CD14-positive monocyte (primary cell): Measurements from ENCODE around the gene EVX2. TPM values are rescaled to one million over a fixed set of nuclear protein-coding genes. Genes with fewer than 3 reads are reported as not detected.

ENCODE experiments used
- DNase-seq, 3 donors: peaks; one replicate each; pipeline ENCODE4 v3.0.0-alpha.2; 2011 to 2022
- H2AFZ ChIP-seq: 2 replicates; pipeline ENCODE4 v1.6.0; 2012; ENCODE audit warnings: mild to moderate bottlenecking, low read depth, low read length, inconsistent platforms; ENCODE audit not compliant: insufficient read depth, poor library complexity, severe bottlenecking
- H3K27ac ChIP-seq, 2 donors: 1 replicate in 1 of 2; 2 replicates in 1 of 2; pipeline ENCODE4 v1.5.1; 2012 to 2013; ENCODE audit warnings: low read length in 2 of 2, control low read depth in 1 of 2, inconsistent platforms in 1 of 2, low read depth in 1 of 2, mild to moderate bottlenecking in 1 of 2
- H3K27me3 ChIP-seq, 2 donors: one replicate each; pipeline versions ENCODE4 v1.6.0 to v1.6.1; 2011 to 2013; ENCODE audit warnings: low read length in 2 of 2; ENCODE audit not compliant: control insufficient read depth in 2 of 2, insufficient read depth in 2 of 2
- H3K36me3 ChIP-seq, 2 donors: replicated peaks in 1 of 2; 1 replicate in 1 of 2; 2 replicates in 1 of 2; pipeline versions ENCODE4 v1.5.1 to v1.6.1; 2012 to 2013; ENCODE audit warnings: low read length in 2 of 2, control low read depth in 1 of 2, inconsistent platforms in 1 of 2, mild to moderate bottlenecking in 1 of 2; ENCODE audit not compliant: insufficient read depth in 2 of 2, control insufficient read depth in 1 of 2
- H3K4me1 ChIP-seq, 2 donors: 1 replicate in 1 of 2; 2 replicates in 1 of 2; pipeline versions ENCODE4 v1.5.1 to v1.6.1; 2012 to 2013; ENCODE audit warnings: low read length in 2 of 2, control low read depth in 1 of 2, inconsistent platforms in 1 of 2, mild to moderate bottlenecking in 1 of 2, moderate library complexity in 1 of 2; ENCODE audit not compliant: insufficient read depth in 2 of 2, control insufficient read depth in 1 of 2
- H3K4me2 ChIP-seq: replicated peaks from 2 replicates; pipeline ENCODE3; 2012; ENCODE audit warnings: low read length, moderate library complexity, mild to moderate bottlenecking; ENCODE audit not compliant: poor library complexity, severe bottlenecking; ENCODE audit errors: extremely low read depth
- H3K4me3 ChIP-seq, 3 experiments: fragments of 200-600 bp in 1 of 3; sonication (generic) in 1 of 3; replicated peaks in 1 of 3; 1 replicate in 2 of 3; 2 replicates in 1 of 3; pipeline ENCODE4 v1.5.1; 2011 to 2013; ENCODE audit warnings: low read length in 3 of 3, mild to moderate bottlenecking in 3 of 3, control low read depth in 2 of 3, low read depth in 2 of 3, inconsistent platforms in 1 of 3, moderate library complexity in 1 of 3
- H3K79me2 ChIP-seq: 2 replicates; pipeline ENCODE4 v1.6.0; 2012; ENCODE audit warnings: mild to moderate bottlenecking, control low read depth, inconsistent platforms, low read length, moderate library complexity; ENCODE audit not compliant: insufficient read depth
- H3K9ac ChIP-seq: 2 replicates; pipeline ENCODE4 v1.6.0; 2017; ENCODE audit warnings: low read length, mild to moderate bottlenecking; ENCODE audit not compliant: insufficient read depth, poor library complexity, severe bottlenecking
- H3K9me3 ChIP-seq, 2 donors: replicated peaks in 1 of 2; 1 replicate in 1 of 2; 2 replicates in 1 of 2; pipeline versions ENCODE4 v1.5.1 to v1.6.1; 2012 to 2013; ENCODE audit warnings: low read length in 2 of 2, control low read depth in 1 of 2; ENCODE audit not compliant: control insufficient read depth in 1 of 2, insufficient read depth in 1 of 2
- H4K20me1 ChIP-seq: 2 replicates; pipeline ENCODE4 v1.6.0; 2012; ENCODE audit warnings: mild to moderate bottlenecking, low read length, control low read depth, moderate library complexity; ENCODE audit not compliant: insufficient read depth
- H3K27ac Mint-ChIP-seq, 7 donors: one replicate each; pipeline ENCODE4 v1.8.0; 2020; ENCODE audit warnings: mild to moderate bottlenecking in 7 of 7, mixed read lengths in 7 of 7, moderate library complexity in 6 of 7, inconsistent platforms in 2 of 7
- H3K27me3 Mint-ChIP-seq, 3 donors: one replicate each; pipeline ENCODE4 v1.8.0; 2021 to 2022; ENCODE audit warnings: low read depth in 3 of 3, mild to moderate bottlenecking in 3 of 3, mixed read lengths in 3 of 3, moderate library complexity in 3 of 3, inconsistent platforms in 1 of 3
- H3K36me3 Mint-ChIP-seq, 2 donors: one replicate each; pipeline ENCODE4 v1.8.0; 2020; ENCODE audit warnings: mixed read lengths in 2 of 2, inconsistent platforms in 1 of 2, mild to moderate bottlenecking in 1 of 2
- H3K4me1 Mint-ChIP-seq: one replicate; pipeline ENCODE4 v1.8.0; 2020; ENCODE audit warnings: mild to moderate bottlenecking, mixed read lengths
- H3K4me3 Mint-ChIP-seq, 2 donors: one replicate each; pipeline ENCODE4 v1.8.0; 2020; ENCODE audit warnings: mild to moderate bottlenecking in 2 of 2, mixed read lengths in 2 of 2, moderate library complexity in 1 of 2
- H3K9me3 Mint-ChIP-seq, 7 donors: one replicate each; pipeline ENCODE4 v1.8.0; 2020 to 2022; ENCODE audit warnings: mixed read lengths in 7 of 7, mild to moderate bottlenecking in 6 of 7, moderate library complexity in 6 of 7, inconsistent platforms in 2 of 7
- WGBS: methylation state at CpG from one replicate; pipeline ENCODE4 v1.1.5; 2013; ENCODE audit warnings: missing lambda C conversion rate; ENCODE audit not compliant: insufficient coverage; 5-methylcytosine and 5-hydroxymethylcytosine counted together
- intact Hi-C, 2 donors: fragments of 100-400 bp; cut with micrococcal nuclease; formaldehyde crosslinking; loops; one replicate each; pipeline versions ENCODE4 v1.15.0 to v1.15.1; 2023
- polyA plus RNA-seq, 3 donors: library from polyadenylated mRNA; depleted of rRNA in 1 of 3; unstranded in 2 of 3; stranded (reverse) in 1 of 3; fragments of 300-500 nt in 2 of 3; fragments of >200 nt in 1 of 3; fragmentation: Illumina TruSeq in 2 of 3; gene quantifications; 1 replicate in 2 of 3; 2 replicates in 1 of 3; pipeline ENCODE4 v1.2.3, GENCODE V29; 2012 to 2021
- TF ChIP-seq, protein P1 (sequence below): fragments of 200-600 bp; IDR thresholded peaks from one replicate; pipeline ENCODE4 v1.8.0; 2022; ENCODE audit warnings: antibody characterized with exemption, mild to moderate bottlenecking

EVX2 gene
- polyA plus RNA-seq, 3 donors, result not detected

DNA sequence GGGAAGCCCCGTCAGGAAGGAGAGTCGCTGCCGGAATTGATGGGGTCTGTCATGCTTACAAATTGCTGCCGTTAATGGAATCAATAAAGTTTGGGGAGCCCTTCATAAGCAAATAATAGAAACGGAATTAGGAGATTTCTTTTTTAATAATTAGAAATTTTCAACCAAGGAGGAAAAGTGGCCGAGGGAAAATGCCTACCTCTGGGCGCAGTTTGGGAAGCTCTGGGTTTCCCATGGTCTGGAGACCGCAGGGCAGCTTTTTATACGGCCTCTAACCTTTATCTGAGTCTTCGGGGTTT, 1.3 kb downstream of the EVX2 start:
- peaks cover 8 to 85% of the 10 kb centered on the region in 2 donors for H3K9me3 ChIP-seq
- H3K79me2 ChIP-seq, result no peaks in the 10 kb centered on the region
- H3K27ac ChIP-seq, result no peak overlapping the region
- H3K4me3 ChIP-seq, result no peak overlapping the region
- peaks cover 10 to 59% (median 36%) of the 10 kb centered on the region in 7 donors for H3K9me3 Mint-ChIP-seq
- H3K4me1 Mint-ChIP-seq, result peaks cover 32% of the 10 kb centered on the region
- H3K4me3 Mint-ChIP-seq, result peak overlapping the region in 1 of 2 donors; percentile 85
- H4K20me1 ChIP-seq, result no peaks in the 10 kb centered on the region
- intact Hi-C loops, result loop anchor here in 1 of 2 donors (5.0 kb wide), 1 partner anchor 40 kb away; the partner anchor contains the start of gene HOXD9
- H3K36me3 Mint-ChIP-seq, result peaks cover 8 to 19% of the 10 kb centered on the region in 2 donors
- no peak overlapping the region for H3K9ac ChIP-seq
- H2AFZ ChIP-seq, result no peak overlapping the region
- no peak overlapping the region for H3K27ac Mint-ChIP-seq
- DNase-seq, result no peak
- WGBS, result 0% methylated on average over 1 of the region's 10 CpGs
- TF ChIP-seq, protein P1, sequence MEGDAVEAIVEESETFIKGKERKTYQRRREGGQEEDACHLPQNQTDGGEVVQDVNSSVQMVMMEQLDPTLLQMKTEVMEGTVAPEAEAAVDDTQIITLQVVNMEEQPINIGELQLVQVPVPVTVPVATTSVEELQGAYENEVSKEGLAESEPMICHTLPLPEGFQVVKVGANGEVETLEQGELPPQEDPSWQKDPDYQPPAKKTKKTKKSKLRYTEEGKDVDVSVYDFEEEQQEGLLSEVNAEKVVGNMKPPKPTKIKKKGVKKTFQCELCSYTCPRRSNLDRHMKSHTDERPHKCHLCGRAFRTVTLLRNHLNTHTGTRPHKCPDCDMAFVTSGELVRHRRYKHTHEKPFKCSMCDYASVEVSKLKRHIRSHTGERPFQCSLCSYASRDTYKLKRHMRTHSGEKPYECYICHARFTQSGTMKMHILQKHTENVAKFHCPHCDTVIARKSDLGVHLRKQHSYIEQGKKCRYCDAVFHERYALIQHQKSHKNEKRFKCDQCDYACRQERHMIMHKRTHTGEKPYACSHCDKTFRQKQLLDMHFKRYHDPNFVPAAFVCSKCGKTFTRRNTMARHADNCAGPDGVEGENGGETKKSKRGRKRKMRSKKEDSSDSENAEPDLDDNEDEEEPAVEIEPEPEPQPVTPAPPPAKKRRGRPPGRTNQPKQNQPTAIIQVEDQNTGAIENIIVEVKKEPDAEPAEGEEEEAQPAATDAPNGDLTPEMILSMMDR, result no peak
- H3K27me3 ChIP-seq, result peaks cover 91 to 96% of the 10 kb centered on the region in 2 donors
- no peaks in the 10 kb centered on the region for H3K36me3 ChIP-seq
- H3K4me1 ChIP-seq, result peaks cover 0 to 20% of the 10 kb centered on the region in 2 donors
- H3K27me3 Mint-ChIP-seq, result peaks cover 91 to 96% (median 92%) of the 10 kb centered on the region in 3 donors
- H3K4me2 ChIP-seq, result no peak overlapping the region

DNA sequence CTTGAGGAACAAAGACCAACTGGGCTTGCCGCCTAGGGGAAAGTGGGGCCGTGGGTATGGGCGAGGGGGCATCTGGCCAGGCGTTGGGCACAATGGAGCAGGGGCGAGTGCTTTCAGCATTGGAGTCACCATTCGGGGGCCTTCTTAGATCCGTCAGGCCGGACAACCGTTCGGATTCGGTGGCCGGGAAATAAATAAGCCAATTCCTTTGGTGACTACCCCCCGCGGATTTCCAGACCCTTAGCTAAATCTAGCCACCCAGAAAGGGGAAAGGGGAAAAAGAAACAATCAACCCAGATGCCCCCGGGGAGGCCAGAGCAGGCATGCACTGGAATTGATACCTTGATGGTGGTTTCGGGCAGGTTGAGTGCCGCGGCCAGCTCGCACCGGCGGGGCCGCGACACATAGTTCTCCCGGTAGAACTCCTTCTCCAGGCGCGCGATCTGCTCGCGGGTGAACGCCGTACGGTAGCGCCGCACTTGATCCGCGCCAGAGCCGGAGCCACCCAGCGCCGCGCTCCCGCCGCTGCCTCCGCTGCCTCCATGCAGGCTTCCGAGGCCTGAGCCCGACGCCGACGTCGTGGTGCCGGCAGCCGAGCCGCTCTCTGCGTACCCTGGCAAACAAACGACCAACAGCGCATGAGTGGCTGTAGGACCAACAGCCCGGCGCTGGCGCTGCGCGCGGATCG, 1.8 kb downstream of the EVX2 start:
- Histone ChIP-seq H3K9me3 (peaks cover 8 to 80% of the 10 kb centered on the region in 2 donors), H3K4me3 (no peak overlapping the region), H3K79me2 (no peaks in the 10 kb centered on the region), H3K36me3 (no peaks in the 10 kb centered on the region), H3K4me1 (peaks cover 0 to 20% of the 10 kb centered on the region in 2 donors), H4K20me1 (no peaks in the 10 kb centered on the region), H2AFZ (no peak overlapping the region), H3K27me3 (peaks cover 91 to 96% of the 10 kb centered on the region in 2 donors), H3K9ac (no peak overlapping the region), H3K27ac (no peak overlapping the region), H3K4me2 (no peak overlapping the region)
- no peak for DNase-seq
- Mint-ChIP-seq H3K27me3 (peaks cover 86 to 96% (median 92%) of the 10 kb centered on the region in 3 donors), H3K9me3 (peaks cover 10 to 55% (median 36%) of the 10 kb centered on the region in 7 donors), H3K4me3 (peak overlapping the region in 1 of 2 donors; percentile 85), H3K4me1 (peaks cover 32% of the 10 kb centered on the region), H3K36me3 (peaks cover 8 to 16% of the 10 kb centered on the region in 2 donors), H3K27ac (no peak overlapping the region)
- TF ChIP-seq, protein P1, result no peak
- intact Hi-C loops, result loop anchor here in 1 of 2 donors (5.0 kb wide), 1 partner anchor 40 kb away; the partner anchor contains the start of gene HOXD9
- WGBS, result 5% methylated on average over 54 of the region's 62 CpGs
